ENCODE data around the gene COL4A4. TPM values are rescaled to one million over a fixed set of nuclear protein-coding genes. Genes with fewer than 3 reads are reported as not detected.

The COL4A4 gene
- total RNA-seq, 2 experiments from 2014 or later, result 0.10 to 0.35 TPM

- H3K4me1 Mint-ChIP-seq, result peaks cover 11% of the 10 kb centered on the region
- H3K4me3 Mint-ChIP-seq, result no peak overlapping the region
- POLR2A ChIA-PET, result no interaction called here
- H3K9me3 Mint-ChIP-seq, result no peaks in the 10 kb centered on the region
- H3K36me3 Mint-ChIP-seq (ENCODE audit: low read depth), result no peaks in the 10 kb centered on the region
- CTCF ChIA-PET, result no interaction called here
- H3K27ac Mint-ChIP-seq, result no peak overlapping the region
- H3K27me3 Mint-ChIP-seq, result no peaks in the 10 kb centered on the region
- no peak for DNase-seq
Observed at GRCh38 chr2:226971084-226971483, 192.9 kb downstream of the COL4A4 start.

GRCh38 chr2:226970362-226970761 is 193.6 kb downstream of the COL4A4 start:
- Mint-ChIP-seq H3K36me3 (ENCODE audit: low read depth) (no peaks in the 10 kb centered on the region), H3K4me1 (peaks cover 11% of the 10 kb centered on the region), H3K9me3 (no peaks in the 10 kb centered on the region), H3K27ac (no peak overlapping the region), H3K27me3 (no peaks in the 10 kb centered on the region), H3K4me3 (no peak overlapping the region)
- no peak for DNase-seq
- POLR2A ChIA-PET, result no interaction called here
- CTCF ChIA-PET, result no interaction called here

- DNase-seq, result no peak
- Mint-ChIP-seq H3K9me3 (no peaks in the 10 kb centered on the region), H3K4me3 (no peak overlapping the region), H3K36me3 (ENCODE audit: low read depth) (no peaks in the 10 kb centered on the region), H3K4me1 (peaks cover 11% of the 10 kb centered on the region), H3K27ac (no peak overlapping the region), H3K27me3 (no peaks in the 10 kb centered on the region)
- ChIA-PET POLR2A (no interaction called here), CTCF (interaction anchor here (0.7 kb wide), 2 partner anchors 20 to 190 kb away, joined by 3 to 4 read pairs; no protein-coding TSS in a partner anchor)
Observed at GRCh38 chr2:226969417-226970080, 194.5 kb downstream of the COL4A4 start.

GRCh38 chr2:226965376-226965775 is 198.6 kb downstream of the COL4A4 start:
- H3K36me3 Mint-ChIP-seq (ENCODE audit: low read depth), result no peaks in the 10 kb centered on the region
- no peaks in the 10 kb centered on the region for H3K9me3 Mint-ChIP-seq
- ChIA-PET POLR2A (no interaction called here), CTCF (no interaction called here)
- H3K4me3 Mint-ChIP-seq, result no peak overlapping the region
- H3K4me1 Mint-ChIP-seq, result peaks cover 1% of the 10 kb centered on the region
- H3K27me3 Mint-ChIP-seq, result no peaks in the 10 kb centered on the region
- no peak for DNase-seq
- no peak overlapping the region for H3K27ac Mint-ChIP-seq

- H3K9me3 Mint-ChIP-seq, result no peaks in the 10 kb centered on the region
- H3K36me3 Mint-ChIP-seq (ENCODE audit: low read depth), result no peaks in the 10 kb centered on the region
- no peak for DNase-seq
- no peaks in the 10 kb centered on the region for H3K27me3 Mint-ChIP-seq
- H3K4me1 Mint-ChIP-seq, result no peaks in the 10 kb centered on the region
- no peak overlapping the region for H3K27ac Mint-ChIP-seq
- no peak overlapping the region for H3K4me3 Mint-ChIP-seq
- ChIA-PET POLR2A (no interaction called here), CTCF (no interaction called here)
Observed at GRCh38 chr2:226963528-226963927, 200.5 kb downstream of the COL4A4 start.

- no peak overlapping the region for H3K4me3 Mint-ChIP-seq
Observed at GRCh38 chr2:226962176-226962773, 201.7 kb downstream of the COL4A4 start.

GRCh38 chr2:226959418-226959817 is 204.6 kb downstream of the COL4A4 start:
- ChIA-PET POLR2A (no interaction called here), CTCF (no interaction called here)
- H3K27me3 Mint-ChIP-seq, result no peaks in the 10 kb centered on the region
- no peak overlapping the region for H3K4me3 Mint-ChIP-seq
- H3K9me3 Mint-ChIP-seq, result peaks cover 8% of the 10 kb centered on the region
- no peak for DNase-seq
- H3K36me3 Mint-ChIP-seq (ENCODE audit: low read depth), result peaks cover 10% of the 10 kb centered on the region
- no peaks in the 10 kb centered on the region for H3K4me1 Mint-ChIP-seq
- H3K27ac Mint-ChIP-seq, result no peak overlapping the region

More at GRCh38 chr2:226962176-226962773, 201.7 kb downstream of the COL4A4 start:
- Mint-ChIP-seq H3K36me3 (ENCODE audit: low read depth) (peaks cover 2% of the 10 kb centered on the region), H3K4me1 (no peaks in the 10 kb centered on the region), H3K9me3 (no peaks in the 10 kb centered on the region), H3K27ac (no peak overlapping the region), H3K27me3 (no peaks in the 10 kb centered on the region)
- CTCF ChIA-PET, result no interaction called here
- DNase-seq, result no peak
- POLR2A ChIA-PET, result no interaction called here

GRCh38 chr2:226956659-226957058 is 207.3 kb downstream of the COL4A4 start:
- CTCF ChIA-PET, result no interaction called here
- H3K27ac Mint-ChIP-seq, result no peak overlapping the region
- H3K4me1 Mint-ChIP-seq, result peaks cover 5% of the 10 kb centered on the region
- POLR2A ChIA-PET, result no interaction called here
- H3K4me3 Mint-ChIP-seq, result no peak overlapping the region
- peaks cover 9% of the 10 kb centered on the region for H3K9me3 Mint-ChIP-seq
- peaks cover 11% of the 10 kb centered on the region for H3K36me3 Mint-ChIP-seq (ENCODE audit: low read depth)
- no peaks in the 10 kb centered on the region for H3K27me3 Mint-ChIP-seq
- no peak for DNase-seq

GRCh38 chr2:226953826-226954225 is 210.2 kb downstream of the COL4A4 start:
- no peak overlapping the region for H3K4me3 Mint-ChIP-seq
- H3K36me3 Mint-ChIP-seq (ENCODE audit: low read depth), result peaks cover 16% of the 10 kb centered on the region
- CTCF ChIA-PET, result interaction anchor here (0.8 kb wide), 1 partner anchor 115 kb away, joined by 4 read pairs; no protein-coding TSS in a partner anchor
- DNase-seq, result no peak
- H3K27ac Mint-ChIP-seq, result no peak overlapping the region
- POLR2A ChIA-PET, result no interaction called here
- H3K27me3 Mint-ChIP-seq, result no peaks in the 10 kb centered on the region
- peaks cover 5% of the 10 kb centered on the region for H3K4me1 Mint-ChIP-seq
- peaks cover 9% of the 10 kb centered on the region for H3K9me3 Mint-ChIP-seq

GRCh38 chr2:226953206-226953605 is 210.8 kb downstream of the COL4A4 start:
- ChIA-PET POLR2A (no interaction called here), CTCF (interaction anchor here (0.8 kb wide), 1 partner anchor 115 kb away, joined by 4 read pairs; no protein-coding TSS in a partner anchor)
- no peak overlapping the region for H3K4me3 Mint-ChIP-seq
- H3K27me3 Mint-ChIP-seq, result no peaks in the 10 kb centered on the region
- H3K36me3 Mint-ChIP-seq (ENCODE audit: low read depth), result peaks cover 16% of the 10 kb centered on the region
- no peak overlapping the region for H3K27ac Mint-ChIP-seq
- peaks cover 5% of the 10 kb centered on the region for H3K4me1 Mint-ChIP-seq
- H3K9me3 Mint-ChIP-seq, result peaks cover 9% of the 10 kb centered on the region
- DNase-seq, result no peak

Other genes starting within 250 kb of the COL4A4 start
- gene COL4A3, start 419 bp upstream of the COL4A4 start, total RNA-seq, result under 1 TPM in 1 of 2 experiments, not detected in 1; 0.13 TPM
- 10 to 100 TPM; 63.9 to 67.5 TPM for gene MFF, start 161.0 kb upstream of the COL4A4 start, total RNA-seq
- gene TM4SF20, start 215.1 kb upstream of the COL4A4 start, total RNA-seq, result not detected
- gene SCYGR1, start 223.7 kb upstream of the COL4A4 start, total RNA-seq, result not detected

All from activated CD4-positive, alpha-beta memory T cell treated with anti-CD3 and anti-CD28 coated beads, Interleukin-2, amount 10 ng/mL, durations not matched to agents 7 days and 5 days (primary cell).